Esophagus squamous epithelium (tissue), 4 donors: ENCODE data around the gene VWCE.

Source experiments
- CTCF ChIP-seq, 6 experiments: fragments of 450-650 bp in 4 of 6; fragments of 200-600 bp in 2 of 6; sonication (generic) in 2 of 6; IDR thresholded peaks; one replicate each; pipeline ENCODE4 v1.5.1; 2016 to 2019; ENCODE audit warnings: antibody characterized with exemption in 6 of 6, mild to moderate bottlenecking in 4 of 6, moderate library complexity in 4 of 6
- POLR2A ChIP-seq, 4 donors: fragments of 450-650 bp; IDR thresholded peaks; one replicate each; pipeline ENCODE4 v1.6.1; 2017; ENCODE audit warnings: antibody characterized with exemption in 4 of 4, mild to moderate bottlenecking in 4 of 4, moderate library complexity in 3 of 4

DNA sequence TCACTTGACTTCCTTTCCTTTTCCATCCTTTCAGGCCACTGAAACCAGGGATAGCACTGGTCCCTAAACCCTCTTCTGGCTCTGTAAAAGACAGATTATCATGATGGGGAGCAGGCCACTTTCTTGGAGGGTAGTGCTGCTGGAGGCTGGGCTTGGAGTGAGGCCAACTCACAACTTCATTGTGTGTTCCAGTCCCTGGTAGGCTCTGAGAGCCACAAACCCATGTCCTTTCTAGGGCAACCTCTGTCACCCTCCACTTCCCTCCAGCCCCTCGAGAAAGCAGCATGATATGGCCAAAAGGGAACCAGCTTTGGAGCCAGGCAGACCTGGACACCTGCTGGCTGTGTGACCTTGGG lies 40.2 kb upstream of the VWCE start:
- TF ChIP-seq CTCF (IDR thresholded peaks at IDR 0.05) (no peak), POLR2A (IDR thresholded peaks at IDR 0.05) (no peak)
